Measurements from ENCODE around the gene NME1. TPM values are rescaled to one million over a fixed set of nuclear protein-coding genes. Genes with fewer than 3 reads are reported as not detected.

Gene NME1
- 56.2 and 212 TPM in 2 replicates for total RNA-seq

GRCh38 chr17:51153210-51154072 lies at the start of gene NME1:
TSS of gene NME1 (plus strand) at chr17:51153559. CDS start at chr17:51155655, 2,096 bp downstream.

DNA sequence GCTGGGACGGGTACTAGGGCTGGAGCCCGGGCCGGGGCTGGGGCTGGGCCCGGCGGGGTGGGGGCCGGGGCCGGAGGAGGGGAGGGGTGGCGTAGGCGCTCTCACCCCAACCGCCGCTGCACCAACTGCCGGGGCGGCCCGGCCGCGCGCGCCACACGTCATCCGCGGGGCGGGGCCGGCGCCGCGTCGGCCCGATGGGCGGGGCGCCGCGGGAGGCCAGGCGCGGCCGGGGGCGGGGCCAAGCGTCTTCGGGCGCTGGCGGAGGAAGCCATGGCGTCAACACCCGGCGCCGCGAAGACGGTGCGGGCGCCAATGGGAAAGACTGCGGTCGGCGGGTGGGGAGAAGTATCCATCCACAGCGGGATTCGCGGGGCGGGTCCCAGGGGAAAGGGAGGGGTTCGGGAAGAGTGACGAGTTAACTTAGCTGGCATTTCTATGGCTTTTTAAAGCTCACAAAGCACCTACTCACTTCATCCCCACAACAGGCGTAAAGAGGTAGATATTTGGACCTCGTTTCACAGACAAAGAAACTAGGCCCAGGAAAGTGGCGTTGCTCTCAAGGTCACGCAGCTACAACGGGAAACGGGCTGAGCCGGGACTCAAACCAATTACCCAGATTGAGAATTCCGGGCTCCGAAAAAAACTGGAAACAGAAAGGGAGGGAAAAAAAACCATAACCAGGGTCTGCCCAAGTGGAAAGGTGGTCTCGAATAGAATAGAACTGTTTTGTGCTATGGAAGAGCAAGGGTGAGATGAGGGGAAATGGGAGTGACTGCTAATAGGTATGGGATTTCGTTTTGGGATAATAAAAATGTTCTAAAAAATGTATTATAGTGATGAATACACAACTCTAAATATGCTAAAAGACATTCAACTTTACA lies 32.4 kb upstream of the NME1 start, which contains the start of gene SPAG9:
SPAG9 (minus strand) TSS at position 130 of the 881 bp plus-strand sequence. CDS start 212 bp downstream, outside the sequence.

DNA sequence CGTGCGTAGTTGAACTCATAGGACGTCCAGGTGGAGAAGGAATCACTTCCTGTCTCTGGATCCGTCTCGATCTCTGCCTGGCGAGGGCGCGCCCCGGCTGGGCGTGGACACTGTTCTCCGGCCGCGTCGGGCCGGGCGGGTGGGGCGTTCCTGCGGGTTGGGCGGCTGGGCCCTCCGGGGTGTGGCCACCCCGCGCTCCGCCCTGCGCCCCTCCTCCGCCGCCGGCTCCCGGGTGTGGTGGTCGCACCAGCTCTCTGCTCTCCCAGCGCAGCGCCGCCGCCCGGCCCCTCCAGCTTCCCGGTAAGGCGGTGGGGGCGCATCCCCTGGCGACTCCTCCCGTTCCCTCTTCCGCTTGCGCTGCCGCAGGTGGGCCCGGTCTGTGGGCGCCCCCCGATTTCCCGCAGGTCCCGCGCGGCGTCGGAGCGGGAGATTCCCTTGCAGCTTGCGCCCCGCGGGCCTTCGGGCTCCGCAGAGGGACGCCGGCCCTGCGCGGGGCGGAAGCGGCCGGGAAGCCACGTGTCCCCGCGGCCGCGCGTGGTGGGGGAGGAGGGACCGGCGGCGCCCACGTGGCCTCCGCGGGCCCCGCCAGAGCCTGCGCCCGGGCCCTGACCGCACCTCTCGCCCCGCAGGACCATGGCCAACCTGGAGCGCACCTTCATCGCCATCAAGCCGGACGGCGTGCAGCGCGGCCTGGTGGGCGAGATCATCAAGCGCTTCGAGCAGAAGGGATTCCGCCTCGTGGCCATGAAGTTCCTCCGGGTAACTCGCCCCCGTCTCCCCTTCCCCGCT lies 13.0 kb downstream of the NME1 start, which contains the start of gene NME2:
NME2 (plus strand) TSS at position 214 of the 789 bp plus-strand sequence; CDS start at position 634, 420 bp downstream.

Other genes starting within 250 kb of the NME1 start
- gene SPAG9, start 32.7 kb upstream of the NME1 start, total RNA-seq: 125 and 136 TPM in 2 replicates
- 498 and 850 TPM in 2 replicates for gene NME2, start 12.9 kb downstream of the NME1 start, total RNA-seq
- gene MBTD1, start 106.5 kb downstream of the NME1 start, total RNA-seq: 7.8 and 12.2 TPM in 2 replicates
- 35.2 and 54.3 TPM in 2 replicates for gene UTP18, start 107.0 kb downstream of the NME1 start, total RNA-seq